NT2/D1 (cell line): ENCODE results near the gene RAI1.

Source experiments
- SUZ12 ChIP-seq: IDR thresholded peaks from 2 replicates; pipeline ENCODE4 v1.6.1; 2011; ENCODE audit not compliant: insufficient read length, insufficient read depth; ENCODE audit errors: extremely low read depth
- YY1 ChIP-seq: IDR thresholded peaks from 2 replicates; pipeline ENCODE4 v1.6.1; 2011; ENCODE audit not compliant: insufficient read length, insufficient read depth
- ZNF274 ChIP-seq: IDR thresholded peaks from 2 replicates; pipeline ENCODE4 v1.6.1; 2011; ENCODE audit warnings: mild to moderate bottlenecking, low read depth, low read length

GRCh38 chr17:17754719-17755686, 73.7 kb downstream of the RAI1 start:
- no peak for TF ChIP-seq ZNF274
- no peak for TF ChIP-seq SUZ12
- no peak for TF ChIP-seq YY1
